C4-2B (cell line): ENCODE data around the gene LRRC71.

Source experiments
- ZFX ChIP-seq: fragments of 450-650 bp; IDR thresholded peaks from 2 replicates; pipeline ENCODE4 v1.6.1; 2017
- TF ChIP-seq, protein P1 (sequence below): fragments of 450-650 bp; conservative IDR thresholded peaks from 2 replicates; pipeline ENCODE4 v1.5.1; 2017; ENCODE audit warnings: mild to moderate bottlenecking

DNA sequence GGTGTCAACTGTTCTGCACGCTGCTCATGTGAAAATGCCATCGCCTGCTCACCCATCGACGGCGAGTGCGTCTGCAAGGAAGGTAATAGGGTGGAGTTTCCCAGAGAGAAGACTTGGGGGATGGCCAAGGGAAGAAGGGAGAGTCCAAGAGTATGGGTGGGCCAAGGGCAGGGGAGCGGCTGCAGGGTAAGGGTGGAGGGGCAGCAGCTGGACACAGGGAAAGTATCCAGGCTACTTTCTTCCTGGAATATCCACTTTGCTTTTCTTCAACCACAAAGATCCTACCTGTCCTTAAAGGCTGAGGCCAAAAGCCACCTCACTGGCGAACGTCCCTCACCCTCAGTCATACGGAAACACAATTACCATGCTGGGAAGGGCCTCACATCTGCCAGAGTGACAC is 11.5 kb upstream of the LRRC71 start:
- TF ChIP-seq, protein P1, sequence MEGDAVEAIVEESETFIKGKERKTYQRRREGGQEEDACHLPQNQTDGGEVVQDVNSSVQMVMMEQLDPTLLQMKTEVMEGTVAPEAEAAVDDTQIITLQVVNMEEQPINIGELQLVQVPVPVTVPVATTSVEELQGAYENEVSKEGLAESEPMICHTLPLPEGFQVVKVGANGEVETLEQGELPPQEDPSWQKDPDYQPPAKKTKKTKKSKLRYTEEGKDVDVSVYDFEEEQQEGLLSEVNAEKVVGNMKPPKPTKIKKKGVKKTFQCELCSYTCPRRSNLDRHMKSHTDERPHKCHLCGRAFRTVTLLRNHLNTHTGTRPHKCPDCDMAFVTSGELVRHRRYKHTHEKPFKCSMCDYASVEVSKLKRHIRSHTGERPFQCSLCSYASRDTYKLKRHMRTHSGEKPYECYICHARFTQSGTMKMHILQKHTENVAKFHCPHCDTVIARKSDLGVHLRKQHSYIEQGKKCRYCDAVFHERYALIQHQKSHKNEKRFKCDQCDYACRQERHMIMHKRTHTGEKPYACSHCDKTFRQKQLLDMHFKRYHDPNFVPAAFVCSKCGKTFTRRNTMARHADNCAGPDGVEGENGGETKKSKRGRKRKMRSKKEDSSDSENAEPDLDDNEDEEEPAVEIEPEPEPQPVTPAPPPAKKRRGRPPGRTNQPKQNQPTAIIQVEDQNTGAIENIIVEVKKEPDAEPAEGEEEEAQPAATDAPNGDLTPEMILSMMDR: no peak
- TF ChIP-seq ZFX: no peak
